ENCODE measurements around the gene USP8.
A peak's percentile ranks its signal among the peaks of the same experiment; 100 is the strongest.
"Not testable (repeated sequence)": the region's sequence is repeated elsewhere in the genome, so short reads cannot be mapped to it uniquely, and the experiment has no call there.

USP8 gene

DNA sequence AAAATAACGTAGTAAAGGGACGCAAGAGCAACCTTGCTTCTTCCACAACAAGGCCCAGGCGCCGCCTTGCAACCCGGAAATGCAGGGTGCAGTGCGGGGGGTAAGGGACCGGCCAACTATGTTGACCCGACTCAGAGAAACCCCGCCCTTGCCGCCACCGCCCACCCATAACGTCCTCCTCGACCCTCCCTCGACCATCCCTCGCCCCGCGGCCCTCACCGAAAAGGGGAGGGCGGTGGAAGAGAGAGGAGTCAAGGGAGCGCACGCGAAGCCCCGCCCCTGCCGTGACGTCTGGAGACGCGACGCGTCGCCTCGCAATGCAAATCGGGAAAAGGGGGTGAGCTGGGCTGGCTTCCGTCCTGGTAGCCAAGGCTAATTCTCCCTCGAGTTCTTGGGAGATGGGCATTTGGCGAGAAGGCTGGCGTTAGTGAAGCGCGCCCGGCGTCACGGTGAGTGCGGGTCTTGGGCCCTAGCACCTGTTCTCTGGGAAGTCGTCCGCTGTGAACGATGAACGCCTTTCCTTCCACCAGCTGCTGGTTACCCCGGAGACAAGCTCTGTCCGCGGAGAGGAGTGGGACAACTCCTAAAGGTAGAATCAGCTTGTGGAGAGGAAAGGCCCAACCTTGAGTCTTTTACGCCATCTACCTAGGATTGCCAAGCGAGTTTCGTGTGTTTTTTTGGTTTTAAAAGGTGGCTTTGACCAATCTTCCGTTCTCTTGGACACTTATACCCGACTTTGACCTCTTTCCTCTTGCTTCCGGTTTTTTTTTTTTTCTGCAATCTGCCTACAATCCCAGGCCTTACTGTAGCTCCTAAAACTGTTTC is at the start of gene USP8:
USP8 (plus strand) TSS at position 340 of the 825 bp plus-strand sequence. CDS start 14,669 bp downstream, outside the sequence.
- peak within 1 kb of the TSS; percentile 71 to 82 for H3K4me3 ChIP-seq
- no peaks in the 10 kb centered on the region for H3K9me3 ChIP-seq
- no peaks in the 10 kb centered on the region for H3K27me3 ChIP-seq
- TF ChIP-seq, protein P1, sequence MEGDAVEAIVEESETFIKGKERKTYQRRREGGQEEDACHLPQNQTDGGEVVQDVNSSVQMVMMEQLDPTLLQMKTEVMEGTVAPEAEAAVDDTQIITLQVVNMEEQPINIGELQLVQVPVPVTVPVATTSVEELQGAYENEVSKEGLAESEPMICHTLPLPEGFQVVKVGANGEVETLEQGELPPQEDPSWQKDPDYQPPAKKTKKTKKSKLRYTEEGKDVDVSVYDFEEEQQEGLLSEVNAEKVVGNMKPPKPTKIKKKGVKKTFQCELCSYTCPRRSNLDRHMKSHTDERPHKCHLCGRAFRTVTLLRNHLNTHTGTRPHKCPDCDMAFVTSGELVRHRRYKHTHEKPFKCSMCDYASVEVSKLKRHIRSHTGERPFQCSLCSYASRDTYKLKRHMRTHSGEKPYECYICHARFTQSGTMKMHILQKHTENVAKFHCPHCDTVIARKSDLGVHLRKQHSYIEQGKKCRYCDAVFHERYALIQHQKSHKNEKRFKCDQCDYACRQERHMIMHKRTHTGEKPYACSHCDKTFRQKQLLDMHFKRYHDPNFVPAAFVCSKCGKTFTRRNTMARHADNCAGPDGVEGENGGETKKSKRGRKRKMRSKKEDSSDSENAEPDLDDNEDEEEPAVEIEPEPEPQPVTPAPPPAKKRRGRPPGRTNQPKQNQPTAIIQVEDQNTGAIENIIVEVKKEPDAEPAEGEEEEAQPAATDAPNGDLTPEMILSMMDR (IDR thresholded peaks at IDR 0.05) = no peak
- peak within 1 kb of the TSS; percentile 84 to 92 for H3K27ac ChIP-seq
- H3K36me3 ChIP-seq = no peaks in the 10 kb centered on the region
- H3K4me1 ChIP-seq = peaks cover 3 to 27% (median 15%) of the 10 kb centered on the region in 4 donors
- peak; percentile 93 to 96 for DNase-seq
- intact Hi-C loops (cut with DNase I; ENCODE audit: low total_unique reads) = loop anchor here (2.0 kb wide), 1 partner anchor 69 kb away; the partner anchor contains the start of gene GABPB1

DNA sequence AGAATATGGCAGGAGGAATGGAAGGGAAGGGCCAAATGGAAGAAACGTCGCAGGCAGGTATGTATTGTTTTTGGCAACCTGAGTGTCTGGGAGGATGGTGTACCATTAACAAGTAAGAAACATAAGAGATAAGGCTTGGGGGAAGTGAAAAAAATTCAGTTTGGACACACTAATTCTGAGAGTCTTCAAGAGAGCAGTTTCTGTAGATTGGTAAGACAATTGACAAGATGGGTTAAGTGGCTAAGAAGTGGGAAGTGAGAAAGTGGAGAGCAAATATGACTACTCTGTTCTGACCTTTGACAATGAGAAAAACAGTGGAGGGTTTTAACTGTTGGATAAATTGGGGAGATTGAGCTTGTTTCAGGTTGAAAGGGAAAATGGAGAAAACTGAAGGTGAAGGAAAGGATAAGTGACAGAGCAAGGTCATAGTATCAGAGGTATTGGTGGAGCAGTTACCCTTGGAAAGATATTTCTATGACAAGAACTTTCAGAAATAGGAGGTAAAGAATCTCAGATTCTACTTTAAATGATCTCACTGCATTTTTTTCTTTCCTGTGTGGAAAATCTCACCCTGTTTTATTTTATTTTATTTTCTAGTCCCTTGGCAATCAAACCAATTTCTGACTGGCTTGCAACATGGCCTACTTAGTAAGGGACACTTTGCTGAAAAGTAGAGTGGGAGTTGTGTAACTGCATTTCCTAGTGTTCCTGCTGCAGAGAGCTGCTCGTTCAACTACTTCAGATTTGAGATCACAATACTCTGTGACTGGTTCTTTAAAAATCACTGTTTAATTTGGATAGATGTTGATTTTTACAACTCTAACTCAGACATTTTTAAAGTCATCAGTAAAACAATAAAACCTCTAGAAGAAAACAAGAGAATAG is 46.1 kb upstream of the USP8 start:
- Histone ChIP-seq H3K4me3 (no peak overlapping the region), H3K9me3 (no peaks in the 10 kb centered on the region), H3K27ac (no peak overlapping the region), H3K36me3 (no peaks in the 10 kb centered on the region), H3K4me1 (no peaks in the 10 kb centered on the region), H3K27me3 (no peaks in the 10 kb centered on the region)
- TF ChIP-seq, protein P1 (IDR thresholded peaks at IDR 0.05) = no peak
- no peak for DNase-seq
- intact Hi-C loops (cut with DNase I; ENCODE audit: low total_unique reads) = no loop called here

DNA sequence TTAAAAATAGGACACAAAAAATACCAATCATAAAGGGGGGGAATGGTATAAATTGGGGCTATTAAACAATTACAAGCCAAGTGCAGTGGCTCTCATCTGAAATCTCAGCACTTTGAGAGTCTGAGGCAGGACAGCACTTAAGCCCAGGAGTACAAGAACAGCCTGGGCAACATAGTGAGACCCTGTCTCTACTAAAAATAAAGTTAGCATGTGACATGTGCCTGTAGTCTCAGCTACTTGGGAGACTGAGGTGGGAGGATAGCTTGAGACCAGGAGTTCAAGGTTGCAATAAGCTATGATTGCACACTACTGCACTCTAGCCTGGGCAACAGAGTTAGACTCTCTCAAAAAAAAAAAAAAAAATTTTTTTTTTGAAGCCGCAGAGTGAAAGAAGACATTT is 45.4 kb upstream of the USP8 start:
- Histone ChIP-seq H3K4me3 (no peak overlapping the region), H3K27me3 (no peaks in the 10 kb centered on the region), H3K9me3 (no peaks in the 10 kb centered on the region), H3K4me1 (no peaks in the 10 kb centered on the region), H3K36me3 (no peaks in the 10 kb centered on the region), H3K27ac (no peak overlapping the region)
- no peak for DNase-seq
- TF ChIP-seq, protein P1 (IDR thresholded peaks at IDR 0.05) = no peak
- intact Hi-C loops (cut with DNase I; ENCODE audit: low total_unique reads) = no loop called here

DNA sequence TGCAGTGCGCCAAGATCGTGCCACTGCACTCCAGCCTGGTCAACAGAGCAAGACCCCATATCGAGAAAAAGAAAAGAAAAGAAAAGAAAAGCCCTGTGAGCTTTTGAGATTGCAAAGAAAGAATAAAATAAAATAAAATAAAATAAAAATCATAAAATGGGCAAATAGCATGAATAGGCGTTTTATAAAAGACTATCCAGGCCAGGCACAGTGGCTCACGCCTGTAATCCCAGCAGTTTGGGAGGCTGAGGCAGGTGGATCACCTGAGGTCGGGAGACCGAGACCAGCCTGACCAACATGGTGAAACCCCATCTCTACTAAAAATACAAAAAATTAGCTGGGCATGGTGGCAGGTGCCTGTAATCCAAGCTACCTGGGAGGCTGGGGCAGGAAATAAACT is 44.8 kb upstream of the USP8 start:
- H3K36me3 ChIP-seq; H3K9me3 ChIP-seq; H3K4me3 ChIP-seq; H3K27ac ChIP-seq; H3K4me1 ChIP-seq; DNase-seq; H3K27me3 ChIP-seq; intact Hi-C loops (cut with DNase I; ENCODE audit: low total_unique reads): not testable (repeated sequence)

DNA sequence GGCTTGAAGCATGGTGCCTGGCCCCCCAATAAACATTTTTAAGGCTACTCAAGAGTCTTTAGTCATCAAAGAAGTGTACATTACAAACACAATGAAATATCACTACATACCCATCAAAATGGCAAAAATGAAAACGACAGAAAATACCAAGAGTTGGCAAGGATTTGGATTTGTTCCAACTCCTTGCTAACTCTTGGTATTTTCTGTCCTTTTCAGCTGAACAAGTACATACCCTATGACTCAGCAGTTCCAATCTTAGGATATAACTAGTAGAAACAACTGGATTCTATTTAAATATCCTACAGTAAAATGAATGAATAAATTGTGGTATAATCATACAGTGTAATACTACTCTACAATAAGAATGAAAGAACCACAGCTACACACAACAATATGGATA is 44.1 kb upstream of the USP8 start:
- TF ChIP-seq, protein P1 (IDR thresholded peaks at IDR 0.05) = no peak
- no peak overlapping the region for H3K27ac ChIP-seq
- no peaks in the 10 kb centered on the region for H3K36me3 ChIP-seq
- H3K9me3 ChIP-seq = no peaks in the 10 kb centered on the region
- intact Hi-C loops (cut with DNase I; ENCODE audit: low total_unique reads) = no loop called here
- H3K4me1 ChIP-seq = no peaks in the 10 kb centered on the region
- no peaks in the 10 kb centered on the region for H3K27me3 ChIP-seq
- H3K4me3 ChIP-seq = no peak overlapping the region
- no peak for DNase-seq

DNA sequence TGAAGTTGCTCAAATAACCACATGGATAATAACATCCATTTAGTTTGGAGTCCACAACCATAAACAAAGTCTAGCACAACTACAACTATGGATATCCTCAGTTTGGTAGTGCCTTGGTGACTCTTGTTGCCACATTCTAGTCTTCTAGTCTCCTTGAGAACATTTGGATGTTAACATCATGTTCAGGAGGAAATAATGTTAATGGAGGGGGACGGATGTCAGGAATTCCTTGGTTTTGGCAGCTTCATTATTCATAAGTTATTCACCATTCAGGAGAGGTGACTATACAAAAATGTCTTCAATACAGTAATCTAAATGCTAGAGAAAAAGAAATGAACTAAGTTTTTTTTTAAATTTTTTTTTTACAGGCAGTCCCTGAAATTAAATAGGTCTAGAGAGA is 42.8 kb upstream of the USP8 start:
- intact Hi-C loops (cut with DNase I; ENCODE audit: low total_unique reads) = no loop called here
- Histone ChIP-seq H3K4me1 (no peaks in the 10 kb centered on the region), H3K36me3 (no peaks in the 10 kb centered on the region), H3K27me3 (no peaks in the 10 kb centered on the region), H3K9me3 (no peaks in the 10 kb centered on the region), H3K27ac (no peak overlapping the region), H3K4me3 (no peak overlapping the region)
- no peak for DNase-seq
- TF ChIP-seq, protein P1 (IDR thresholded peaks at IDR 0.05) = no peak

DNA sequence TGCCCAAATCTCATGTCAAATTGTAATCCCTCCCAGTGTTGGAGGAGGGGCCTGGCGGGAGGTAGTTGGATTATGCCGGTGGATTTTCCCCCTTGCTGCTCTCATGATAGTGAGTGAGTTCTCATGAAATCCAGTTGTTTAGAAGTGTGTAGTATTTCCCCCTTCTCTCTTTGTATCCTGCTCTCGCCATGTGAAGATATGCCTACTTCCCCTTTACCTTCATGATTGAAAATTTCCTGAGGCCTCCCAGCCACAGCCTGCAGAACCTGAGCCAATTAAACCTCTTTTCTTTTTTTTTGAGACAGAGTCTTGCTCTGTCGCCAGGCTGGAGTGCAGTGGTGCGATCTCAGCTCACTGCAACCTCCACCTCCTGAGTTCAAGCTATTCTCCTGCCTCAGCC is 41.8 kb upstream of the USP8 start:
- H3K27me3 ChIP-seq; DNase-seq; intact Hi-C loops (cut with DNase I; ENCODE audit: low total_unique reads); H3K4me1 ChIP-seq; H3K4me3 ChIP-seq; H3K27ac ChIP-seq; H3K9me3 ChIP-seq; H3K36me3 ChIP-seq: not testable (repeated sequence)

All from tibial artery (tissue), 4 donors.